Caco-2 (cell line): ENCODE measurements around the gene HID1. TPM values are rescaled to one million over a fixed set of nuclear protein-coding genes. Genes with fewer than 3 reads are reported as not detected.

Experiments
- BruUV-seq: library from RNA; stranded (reverse); fragments of 400-500 nt; replicated peaks from 2 replicates; lab custom pipeline; 2021; lab: Mats Ljungman, UMichigan
- CTCF ChIA-PET: fragments of 300-600 bp; sonication (Branson Sonifier 250); formaldehyde crosslinking; loops from one replicate; lab custom pipeline; 2022; ENCODE audit warnings: antibody characterized with exemption; lab: Charles Lee
- POLR2A ChIA-PET: fragments of 300-600 bp; sonication (Branson Sonifier 250); formaldehyde crosslinking; loops from one replicate; lab custom pipeline; 2022; ENCODE audit warnings: antibody characterized with exemption; lab: Charles Lee
- DNase-seq, 2 experiments: peaks; one replicate each; pipeline versions ENCODE4 v3.0.0 to v3.0.0-alpha.2; 2020 to 2022
- H3K27me3 ChIP-seq: replicated peaks from 2 replicates; pipeline ENCODE4 v1.6.0; 2011; ENCODE audit warnings: low read length; ENCODE audit not compliant: control insufficient read depth, insufficient read depth
- H3K36me3 ChIP-seq: 2 replicates; pipeline ENCODE4 v1.5.1; 2011; ENCODE audit warnings: low read length; ENCODE audit not compliant: control insufficient read depth, insufficient read depth
- H3K4me1 ChIP-seq: fragments of 250-450 bp; sonication (Bioruptor Pico); 2 replicates; pipeline ENCODE4 v1.5.1; 2020; ENCODE audit warnings: mild to moderate bottlenecking
- H3K4me3 ChIP-seq: 2 replicates; pipeline ENCODE4 v1.5.1; 2011; ENCODE audit warnings: low read depth, mild to moderate bottlenecking, control low read depth, low read length
- H3K9me3 ChIP-seq: fragments of 250-450 bp; sonication (Bioruptor Pico); 2 replicates; pipeline ENCODE4 v1.5.1; 2020; ENCODE audit warnings: mild to moderate bottlenecking, moderate library complexity
- H3K27ac Mint-ChIP-seq: one replicate; pipeline ENCODE4 v1.8.0; 2022; ENCODE audit warnings: mixed read lengths; ENCODE audit not compliant: unreplicated experiment
- H3K27me3 Mint-ChIP-seq: one replicate; pipeline ENCODE4 v1.8.0; 2022; ENCODE audit warnings: mixed read lengths; ENCODE audit not compliant: insufficient read depth, unreplicated experiment
- H3K36me3 Mint-ChIP-seq: one replicate; pipeline ENCODE4 v1.8.0; 2022; ENCODE audit warnings: mild to moderate bottlenecking, mixed read lengths; ENCODE audit not compliant: insufficient read depth, unreplicated experiment
- H3K4me1 Mint-ChIP-seq: one replicate; pipeline ENCODE4 v1.8.0; 2022; ENCODE audit warnings: low read depth, mixed read lengths; ENCODE audit not compliant: unreplicated experiment
- H3K4me3 Mint-ChIP-seq: one replicate; pipeline ENCODE4 v1.8.0; 2022; ENCODE audit warnings: mild to moderate bottlenecking, moderate library complexity, mixed read lengths; ENCODE audit not compliant: unreplicated experiment
- H3K9me3 Mint-ChIP-seq: one replicate; pipeline ENCODE4 v1.8.0; 2022; ENCODE audit warnings: mixed read lengths; ENCODE audit not compliant: unreplicated experiment
- CTCF ChIP-seq, 2 experiments: fragments of 200-600 bp in 1 of 2; IDR thresholded peaks; 1 replicate in 1 of 2; 2 replicates in 1 of 2; pipeline versions ENCODE4 v1.5.1 to v1.8.0; 2011 to 2022; ENCODE audit warnings: antibody characterized with exemption in 1 of 2, control low read depth in 1 of 2, inconsistent platforms in 1 of 2, low read depth in 1 of 2, low read length in 1 of 2, mild to moderate bottlenecking in 1 of 2, moderate library complexity in 1 of 2; ENCODE audit not compliant: insufficient read depth in 1 of 2, severe bottlenecking in 1 of 2, unreplicated experiment in 1 of 2
- intact Hi-C: fragments of 100-400 bp; cut with micrococcal nuclease; formaldehyde crosslinking; loops from one replicate; pipeline ENCODE4 v1.10.0; 2022; ENCODE audit not compliant: unreplicated experiment
- total RNA-seq: library from RNA; stranded (reverse); gene quantifications from 2 replicates; pipeline ENCODE4 v1.2.3, GENCODE V29; 2022

Gene HID1
- total RNA-seq, 1 experiment from 2014 or later: 29.8 TPM

GRCh38 chr17:74924250-74924948 is 48.2 kb downstream of the HID1 start, which contains the start of gene OTOP2:
OTOP2 (plus strand) TSS chr17:74924273; CDS start chr17:74924633, 360 bp downstream.
- no peaks in the 10 kb centered on the region for H3K9me3 ChIP-seq
- no peaks in the 10 kb centered on the region for H3K4me1 Mint-ChIP-seq
- ChIA-PET CTCF (interaction anchor here (0.9 to 4.3 kb wide), 12 partner anchors 10 to 378 kb away, joined by 3 to 46 read pairs (median 4); partner anchors contain the start of genes CD300C, FDXR and MRPL58), POLR2A (no interaction called here)
- H3K27ac Mint-ChIP-seq: no peak within 1 kb of the TSS
- peak within 1 kb of the TSS; percentile 71 for H3K4me3 Mint-ChIP-seq
- peaks cover 25% of the 10 kb centered on the region for H3K27me3 Mint-ChIP-seq
- H3K27me3 ChIP-seq: peaks cover 1% of the 10 kb centered on the region; the same call in 1 of the 2 replicates
- H3K36me3 Mint-ChIP-seq: no peaks in the 10 kb centered on the region
- H3K36me3 ChIP-seq: no peaks in the 10 kb centered on the region
- peaks cover 6% of the 10 kb centered on the region; the same call in 1 of the 2 replicates for H3K4me1 ChIP-seq
- no peak for DNase-seq
- no peak for TF ChIP-seq CTCF (IDR thresholded peaks at IDR 0.05; ENCODE audit: insufficient read depth in 1 of 2, low read depth in 1 of 2, low read length in 1 of 2, severe bottlenecking in 1 of 2, unreplicated experiment in 1 of 2)
- H3K4me3 ChIP-seq: peak within 1 kb of the TSS; percentile 49
- BruUV-seq: no TSS peak
- intact Hi-C loops: no loop called here
- H3K9me3 Mint-ChIP-seq: no peaks in the 10 kb centered on the region

- no peaks in the 10 kb centered on the region for H3K4me1 Mint-ChIP-seq
- POLR2A ChIA-PET: interaction anchor here (0.6 kb wide), 1 partner anchor 183 kb away, joined by 4 read pairs; no protein-coding TSS in a partner anchor
- TF ChIP-seq CTCF (IDR thresholded peaks at IDR 0.05; ENCODE audit: insufficient read depth in 1 of 2, low read depth in 1 of 2, low read length in 1 of 2, severe bottlenecking in 1 of 2, unreplicated experiment in 1 of 2): peak; percentile 88 to 97
- no peaks in the 10 kb centered on the region for H3K36me3 ChIP-seq
- H3K4me3 ChIP-seq: peak overlapping the region; percentile 49
- peaks cover 6% of the 10 kb centered on the region; the same call in 1 of the 2 replicates for H3K4me1 ChIP-seq
- peak; percentile 62 to 89 for DNase-seq
- no peaks in the 10 kb centered on the region for H3K9me3 Mint-ChIP-seq
- no TSS peak for BruUV-seq
- intact Hi-C loops: loop anchor here (1.0 kb wide), 2 partner anchors 35 to 83 kb away; no protein-coding TSS in a partner anchor
- peak overlapping the region; percentile 71 for H3K4me3 Mint-ChIP-seq
- peaks cover 25% of the 10 kb centered on the region for H3K27me3 Mint-ChIP-seq
- H3K27me3 ChIP-seq: peaks cover 1% of the 10 kb centered on the region; the same call in 1 of the 2 replicates
- no peaks in the 10 kb centered on the region for H3K36me3 Mint-ChIP-seq
- no peaks in the 10 kb centered on the region for H3K9me3 ChIP-seq
- H3K27ac Mint-ChIP-seq: no peak overlapping the region
- CTCF ChIA-PET: interaction anchor here (0.5 to 4.3 kb wide), 13 partner anchors 10 to 377 kb away, joined by 3 to 46 read pairs (median 4); partner anchors contain the start of genes CD300C, FDXR and MRPL58
Observed at GRCh38 chr17:74923538-74924249, 48.9 kb downstream of the HID1 start.
